GM21825 (cell line): ENCODE results near the gene NFIB.

Experiments used
- ATAC-seq: cut with Tn5 transposase; IDR thresholded peaks from one replicate; pipeline ENCODE4 v1.9.1; 2021; ENCODE audit warnings: mild to moderate bottlenecking, moderate library complexity; ENCODE audit not compliant: unreplicated experiment

Gene NFIB

DNA sequence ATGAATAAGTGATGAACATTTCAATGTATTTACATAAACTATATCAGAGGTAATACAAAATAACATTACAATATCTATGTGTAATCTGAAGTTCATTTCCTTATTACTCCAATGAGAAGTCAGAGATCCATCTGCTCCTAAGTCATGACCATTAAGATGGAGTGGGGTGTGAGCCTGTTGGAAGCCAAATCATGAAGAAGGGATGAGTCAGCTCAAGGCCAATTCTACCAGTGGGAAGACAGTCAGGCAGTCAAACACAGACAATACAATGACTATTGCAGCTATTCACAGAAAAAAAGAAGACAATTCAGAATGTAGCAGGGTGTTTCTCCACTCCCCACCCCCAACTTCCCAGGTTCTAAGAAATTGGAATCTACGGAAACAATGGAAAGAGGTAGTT, 155.0 kb downstream of the NFIB start:
- ATAC-seq: no peak

DNA sequence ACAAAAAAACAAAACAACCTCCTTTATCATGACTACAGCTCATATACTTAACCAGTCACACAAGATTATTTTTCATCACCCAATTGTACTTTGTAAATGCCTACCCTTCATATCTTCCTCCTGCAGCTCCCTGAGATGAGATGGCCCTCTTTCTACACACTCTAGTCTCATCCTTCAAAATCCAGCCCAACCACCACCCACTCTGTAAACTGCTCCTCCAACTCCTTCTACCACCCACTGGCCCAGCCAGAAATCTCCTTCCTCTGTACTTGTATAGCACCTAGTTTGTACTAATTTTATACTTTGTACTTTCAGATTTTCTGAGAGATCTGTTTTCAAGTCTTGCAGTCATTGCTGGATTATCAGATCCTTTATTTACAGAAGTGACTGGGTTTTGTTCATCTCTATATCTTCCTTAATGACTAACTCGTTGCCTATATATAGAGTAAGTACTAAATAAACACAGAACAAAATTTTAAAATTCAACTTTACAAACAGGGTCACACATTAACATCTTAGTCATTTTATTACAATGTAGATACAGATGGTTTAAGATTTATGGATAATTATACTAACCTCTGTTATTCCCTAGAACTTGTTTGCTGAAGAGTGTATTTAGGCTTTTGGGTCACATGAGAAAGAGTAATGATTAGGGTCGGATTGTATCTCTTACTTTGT, 155.7 kb downstream of the NFIB start:
- ATAC-seq: no peak

DNA sequence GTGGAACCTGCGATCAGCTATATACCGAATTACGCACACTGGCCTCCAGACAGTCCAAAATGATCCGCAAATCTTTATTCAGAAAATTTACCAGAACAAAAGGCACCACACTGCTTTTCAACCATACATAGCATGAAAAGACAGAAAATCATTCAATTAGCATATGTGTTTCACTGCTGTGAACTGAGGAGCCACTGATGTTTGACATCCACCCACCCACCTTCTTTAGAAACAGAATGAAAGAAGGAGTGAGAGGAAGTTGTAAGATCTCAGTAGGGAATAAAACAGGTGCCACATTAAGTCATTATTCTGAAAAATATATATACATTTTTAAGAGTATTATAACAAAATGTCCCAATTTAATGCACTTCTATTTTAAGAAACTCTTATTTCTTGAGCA, 156.8 kb downstream of the NFIB start:
- no peak for ATAC-seq

DNA sequence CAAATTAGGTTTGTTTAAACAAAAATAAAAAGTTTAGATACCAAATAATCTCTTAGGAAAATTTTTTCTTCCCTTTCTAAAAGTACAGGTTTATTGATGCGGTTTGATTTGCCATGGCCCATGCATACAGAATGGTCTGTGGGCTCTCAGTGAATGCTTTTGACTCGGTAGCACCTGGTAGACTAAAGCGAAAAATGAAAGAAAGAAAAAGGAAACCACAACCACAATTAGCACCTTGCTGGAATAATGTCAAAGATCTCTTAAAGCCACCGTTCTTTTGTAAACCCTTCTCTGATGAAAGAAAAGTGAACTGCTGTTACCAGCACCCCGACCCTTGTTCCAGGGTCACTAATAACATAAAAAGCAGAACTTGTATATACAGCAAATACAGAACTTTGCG, 157.9 kb downstream of the NFIB start:
- peak; percentile 96 for ATAC-seq

DNA sequence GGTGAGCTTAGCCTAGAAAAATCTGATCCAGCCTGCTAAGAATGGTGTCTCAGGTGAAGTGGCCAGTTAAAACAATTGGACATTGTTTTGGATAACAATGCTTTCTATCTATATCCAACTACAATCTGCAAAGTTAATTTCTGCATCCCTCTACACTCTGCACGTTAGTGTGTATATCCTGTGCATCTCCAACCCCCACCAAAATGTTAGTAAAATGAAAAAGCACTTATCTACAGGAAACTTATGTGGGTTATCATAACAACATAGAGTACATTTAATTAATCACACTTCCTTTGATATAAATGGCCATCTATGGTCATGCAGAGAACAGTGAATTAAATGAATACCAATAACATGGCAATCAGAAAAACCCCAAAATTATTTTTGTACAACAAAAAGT, 158.7 kb downstream of the NFIB start:
- ATAC-seq: no peak

DNA sequence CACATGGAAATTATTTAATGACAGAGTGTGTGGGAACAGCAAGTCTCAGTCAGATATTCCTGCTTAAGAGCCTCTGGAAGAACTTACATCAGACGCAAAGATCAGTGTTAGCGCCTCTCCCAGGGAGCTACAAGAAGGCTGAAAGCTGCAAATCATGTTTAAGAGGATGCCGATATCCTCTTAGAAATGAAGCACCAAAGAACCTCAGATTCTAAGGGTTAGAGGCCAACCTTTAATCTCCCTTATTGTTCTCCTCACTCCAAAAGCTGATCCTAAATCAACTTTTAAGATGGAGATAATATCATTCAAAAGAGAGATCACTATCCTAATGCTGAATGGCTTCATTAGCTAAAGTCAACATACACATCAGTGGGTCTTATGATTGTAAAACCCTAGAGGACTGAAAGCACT, 160.6 kb downstream of the NFIB start:
- ATAC-seq: no peak

DNA sequence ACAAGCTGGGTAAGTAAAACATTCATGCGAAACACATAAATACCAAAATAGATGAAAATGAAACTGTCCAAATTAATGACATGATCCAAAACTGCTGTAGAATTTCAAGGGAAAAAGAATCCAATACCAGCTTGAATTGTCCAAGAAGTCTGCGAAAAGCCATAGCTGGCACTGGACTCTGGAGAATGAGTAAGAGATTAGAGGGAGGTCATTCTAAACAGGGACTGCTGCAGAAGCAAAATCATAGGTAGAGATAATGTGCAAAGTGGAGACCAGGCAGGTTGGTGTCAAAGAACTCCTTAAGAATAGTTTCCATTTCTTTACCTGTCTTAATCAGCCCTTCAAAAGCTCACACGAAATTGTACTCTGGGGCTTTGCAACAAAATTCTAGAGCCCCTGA, 162.5 kb downstream of the NFIB start:
- no peak for ATAC-seq

DNA sequence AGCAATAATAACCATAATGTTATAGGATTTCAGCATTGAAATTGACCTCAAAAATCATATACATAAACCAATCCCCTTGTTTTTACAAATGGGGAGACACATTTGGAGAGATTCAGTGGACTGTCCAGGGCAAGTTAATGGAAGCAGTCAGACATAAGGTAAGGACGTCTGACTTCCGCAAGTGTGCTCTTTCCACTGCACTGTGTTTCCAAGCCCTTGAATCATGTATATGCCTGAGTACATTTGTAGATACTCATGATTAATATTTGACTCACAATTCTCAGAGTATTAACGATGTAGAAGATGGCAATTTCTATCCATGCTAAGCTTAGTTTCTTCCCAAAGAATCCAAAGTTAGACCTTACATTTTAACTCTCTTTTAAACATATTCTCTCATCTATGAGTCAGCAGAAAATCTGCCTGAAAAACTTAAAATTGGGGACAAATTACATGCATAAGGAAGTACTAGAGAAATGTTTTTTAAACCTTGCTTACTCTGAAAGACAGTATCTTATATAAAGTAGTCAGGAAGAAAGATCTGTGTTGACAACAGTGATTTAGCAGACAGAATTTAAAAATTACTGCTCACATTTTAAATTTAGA, 165.3 kb downstream of the NFIB start:
- ATAC-seq: no peak

DNA sequence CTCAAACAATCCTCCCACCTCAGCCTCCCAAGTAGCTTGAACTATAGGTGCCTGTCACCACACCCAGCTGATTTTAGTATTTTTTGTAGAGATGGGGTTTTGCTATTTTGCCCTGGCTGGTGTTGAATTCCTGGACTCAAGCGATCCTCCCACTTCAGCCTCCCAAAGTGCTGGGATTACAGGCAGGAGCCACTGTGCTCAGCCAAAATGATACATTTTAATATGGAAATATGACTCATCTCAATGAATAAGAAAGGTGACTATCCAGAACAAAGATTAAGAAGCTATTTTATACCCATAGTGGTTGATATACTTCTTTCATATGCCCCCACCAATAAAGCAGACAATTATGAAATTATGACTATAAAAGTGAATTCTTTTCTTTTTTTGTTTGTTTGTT, 166.2 kb downstream of the NFIB start:
- no peak for ATAC-seq

DNA sequence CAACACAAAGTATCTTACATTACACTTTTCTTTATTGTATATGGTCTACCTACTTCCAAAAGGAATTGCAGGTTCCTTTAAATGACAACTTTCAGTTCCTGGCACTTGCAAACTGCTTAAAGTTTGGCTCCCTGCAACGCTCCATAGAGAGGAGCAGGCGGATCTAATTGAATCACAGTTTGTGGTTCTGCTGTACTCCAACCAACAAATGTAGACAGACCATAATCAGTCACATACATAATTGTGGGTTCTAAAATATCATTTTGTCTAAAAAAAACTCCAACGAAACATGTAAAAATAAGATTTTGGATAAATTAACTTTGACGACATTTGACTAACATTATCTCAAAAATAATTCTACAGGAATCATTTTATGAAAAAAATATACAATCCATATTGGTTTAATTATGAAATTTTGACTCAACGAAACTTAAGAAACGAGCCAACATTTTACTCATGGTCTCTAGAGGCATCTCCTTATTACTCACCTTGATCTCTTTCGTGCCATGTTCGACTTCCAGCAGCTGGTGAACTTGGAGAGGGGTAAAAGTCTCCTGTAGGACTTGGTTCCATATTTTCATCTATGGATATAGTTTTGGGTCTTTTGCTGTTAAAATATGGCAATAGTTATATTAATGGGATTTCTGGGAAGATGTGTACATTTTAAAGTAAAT, 167.6 kb downstream of the NFIB start:
- no peak for ATAC-seq

DNA sequence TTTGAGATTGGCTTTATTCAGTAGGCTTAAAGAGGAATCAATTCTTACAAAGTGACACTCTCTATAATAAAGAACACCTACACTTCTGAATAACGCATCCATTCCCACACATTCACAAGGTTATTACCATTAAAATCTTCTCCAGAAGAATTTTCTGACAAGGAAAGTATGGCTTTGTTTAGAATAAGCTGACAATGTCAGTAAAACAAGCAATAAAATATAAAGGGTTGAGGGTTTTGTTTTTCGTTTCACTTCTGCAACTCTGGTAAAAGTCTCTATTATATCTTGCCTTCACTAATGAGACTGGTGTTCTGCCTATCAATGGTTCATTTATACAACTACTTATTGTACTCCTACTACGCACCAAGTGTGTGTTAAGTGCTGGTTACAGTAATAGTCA, 169.7 kb downstream of the NFIB start:
- ATAC-seq: no peak

DNA sequence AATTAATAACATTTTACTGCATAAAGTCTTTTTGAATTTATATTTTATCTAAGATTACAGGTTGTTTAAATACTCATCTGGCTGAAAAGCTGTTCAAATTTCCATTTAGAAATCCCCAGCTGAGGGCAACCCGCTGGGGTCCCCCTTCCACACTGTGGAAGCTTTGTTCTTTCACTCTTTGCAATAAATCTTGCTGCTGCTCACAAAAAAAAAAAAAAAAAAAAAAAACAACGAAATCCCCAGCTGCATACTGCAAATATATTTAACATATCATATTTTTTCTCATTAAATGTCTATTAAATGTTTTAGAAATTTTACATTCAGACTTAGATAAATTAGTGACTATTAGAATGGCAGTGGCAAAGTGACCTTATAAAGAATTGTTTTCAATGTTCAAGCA, 172.2 kb downstream of the NFIB start:
- ATAC-seq: no peak

DNA sequence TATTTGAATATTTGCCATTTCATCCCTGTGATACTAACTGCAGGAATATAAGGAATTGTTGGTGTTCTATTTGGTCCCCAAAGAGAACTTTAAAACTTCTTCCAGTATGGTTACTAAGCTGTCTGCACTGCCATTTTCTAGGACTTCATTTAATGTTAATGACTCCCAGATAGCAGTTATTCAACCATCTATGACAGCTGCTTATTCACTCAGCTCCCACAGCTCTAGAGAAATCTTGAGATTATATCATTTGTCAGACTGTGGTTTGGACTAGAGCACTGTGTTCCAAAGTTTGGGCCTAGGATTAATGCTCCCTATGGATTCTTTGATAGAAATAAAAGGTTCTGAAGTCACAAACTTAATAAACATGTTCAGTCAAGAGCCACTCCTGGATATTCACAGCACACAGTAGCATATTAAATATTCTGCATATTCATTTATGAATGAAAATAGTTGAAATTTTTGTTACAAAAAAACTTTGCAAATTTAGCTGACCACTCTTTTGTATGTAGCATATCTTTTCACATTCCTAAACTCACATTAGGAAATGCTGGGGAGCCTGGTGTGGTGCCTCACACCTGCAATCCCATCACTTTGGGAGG, 173.7 kb downstream of the NFIB start:
- no peak for ATAC-seq

DNA sequence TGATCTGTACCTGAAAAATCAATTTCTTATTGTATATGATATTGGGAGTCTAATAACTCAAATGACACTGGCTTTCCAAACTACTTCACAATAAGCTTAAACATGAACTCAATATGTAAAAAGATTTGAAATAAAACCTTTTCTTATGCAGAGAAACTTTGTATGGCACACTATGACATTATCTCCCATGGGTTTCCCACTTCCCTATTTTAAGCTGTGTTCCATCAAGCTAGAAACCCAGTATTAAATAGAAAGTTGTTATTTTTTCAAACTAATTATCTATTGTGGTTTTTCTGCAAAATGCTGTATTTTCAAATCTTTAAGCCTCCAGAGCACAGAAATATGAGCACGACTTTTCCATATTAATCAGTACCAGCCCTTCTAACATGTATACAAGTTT, 174.7 kb downstream of the NFIB start:
- no peak for ATAC-seq

DNA sequence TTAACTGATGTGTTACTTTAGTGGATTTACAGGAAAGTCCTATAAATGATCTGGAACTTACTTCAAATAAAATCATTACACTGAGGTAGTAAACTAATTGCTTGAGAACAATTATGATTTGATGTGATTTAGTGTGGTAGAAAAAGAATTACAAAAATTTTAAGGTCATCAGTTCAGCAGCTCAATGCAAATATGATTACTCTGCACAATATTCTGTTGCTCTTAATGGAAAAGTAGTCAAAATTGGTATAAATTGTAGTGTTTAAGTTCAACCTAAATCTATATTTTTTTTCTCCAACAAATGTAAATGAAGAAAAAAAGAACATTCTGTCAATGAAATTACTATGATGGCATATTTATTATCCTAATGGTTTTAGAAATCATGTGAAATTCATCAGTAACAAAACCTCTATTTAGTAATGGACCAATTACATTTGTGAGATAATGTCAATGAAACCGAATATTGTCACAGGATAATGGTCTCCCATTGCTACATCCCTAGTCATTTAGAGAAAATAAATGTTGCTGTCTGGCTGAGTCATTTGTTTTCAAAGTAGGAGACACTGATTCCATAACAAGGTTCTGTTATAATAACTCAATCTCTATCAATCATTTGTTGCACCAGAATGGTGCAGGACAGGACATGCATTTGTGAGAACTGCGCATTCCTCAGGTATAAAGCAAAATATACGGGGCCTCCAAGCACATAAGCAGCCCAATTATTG, 177.1 kb downstream of the NFIB start:
- ATAC-seq: no peak

DNA sequence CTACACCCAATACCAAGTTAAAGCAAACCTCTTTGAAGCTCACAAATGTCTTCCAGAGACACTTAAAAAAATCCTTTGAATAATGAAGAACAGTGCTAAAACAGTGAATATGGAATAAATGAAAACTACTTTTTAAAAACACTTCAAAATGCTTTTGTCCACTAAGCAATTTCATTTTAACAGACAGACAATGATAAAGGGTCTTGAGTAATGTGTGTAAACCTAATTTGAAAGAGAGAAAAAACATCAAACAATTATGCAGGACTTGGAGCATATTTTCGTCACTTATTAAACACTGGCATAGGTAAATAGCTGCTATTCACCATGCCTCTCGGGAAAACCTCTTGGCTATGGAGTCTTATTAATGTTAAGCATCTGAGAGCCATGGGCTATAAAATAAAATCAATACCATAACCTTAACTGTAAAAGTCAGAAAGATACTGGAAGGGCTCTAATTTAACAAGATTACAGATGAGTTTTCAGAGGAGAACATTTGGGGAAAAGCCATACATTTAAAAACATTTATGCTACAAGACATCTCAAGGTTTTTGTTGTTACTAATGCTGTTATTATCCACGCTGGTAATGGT, 177.8 kb downstream of the NFIB start:
- no peak for ATAC-seq

DNA sequence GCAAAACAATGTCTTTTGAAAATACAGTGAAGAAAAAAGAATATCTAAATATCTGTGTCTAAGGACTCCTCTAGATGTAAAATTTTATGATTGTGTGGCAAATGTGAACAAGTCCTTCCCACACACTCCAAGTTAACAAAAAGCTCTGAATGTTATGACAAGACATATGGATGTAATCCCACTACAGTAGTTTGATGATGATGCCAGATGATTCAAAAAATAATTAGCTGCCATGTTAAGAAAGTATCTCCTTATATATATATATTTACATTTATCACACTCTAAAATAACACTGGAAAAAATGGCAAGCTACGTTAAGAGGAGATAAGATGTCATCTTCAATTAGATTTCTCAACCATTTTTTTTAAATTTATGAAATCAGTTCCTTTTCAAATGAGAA, 178.5 kb downstream of the NFIB start:
- ATAC-seq: no peak

DNA sequence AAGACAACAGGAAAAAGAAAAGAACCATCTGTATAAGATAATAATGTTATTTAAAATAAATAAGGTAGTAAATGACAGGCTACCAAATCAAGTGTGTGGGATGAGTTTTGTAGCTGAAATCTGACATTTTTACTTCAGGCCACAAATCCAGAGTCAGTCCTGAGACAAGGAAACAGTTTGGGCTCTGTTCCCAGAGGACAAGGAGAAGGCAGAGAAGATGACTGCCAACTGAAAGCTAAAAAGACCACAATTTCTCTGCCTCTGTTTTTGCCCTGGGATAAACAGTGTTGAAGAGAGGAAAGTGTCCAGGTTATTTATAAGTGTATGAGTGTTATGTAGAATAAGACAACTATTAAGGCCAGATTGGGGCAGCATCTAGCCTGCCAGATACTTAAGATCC, 180.5 kb downstream of the NFIB start:
- ATAC-seq: no peak

DNA sequence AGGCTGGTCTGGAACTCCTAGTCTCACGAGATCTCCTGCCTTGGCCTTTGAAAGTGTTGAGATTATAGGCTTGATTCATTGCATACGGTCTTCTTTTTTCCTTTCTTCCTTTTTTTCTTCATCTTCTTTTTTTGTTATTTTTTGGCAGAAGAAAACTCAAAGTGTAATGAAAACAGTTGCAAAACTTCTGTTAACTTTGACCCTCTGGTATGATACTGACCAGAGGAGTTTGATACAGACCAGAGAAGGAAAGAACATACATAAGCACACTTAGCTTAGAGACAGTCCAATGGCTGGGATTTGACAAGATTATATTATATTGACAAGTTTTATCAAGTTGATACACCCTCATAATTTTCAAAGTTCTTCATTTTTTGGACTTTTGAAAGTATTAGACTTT, 181.2 kb downstream of the NFIB start:
- ATAC-seq: no peak

DNA sequence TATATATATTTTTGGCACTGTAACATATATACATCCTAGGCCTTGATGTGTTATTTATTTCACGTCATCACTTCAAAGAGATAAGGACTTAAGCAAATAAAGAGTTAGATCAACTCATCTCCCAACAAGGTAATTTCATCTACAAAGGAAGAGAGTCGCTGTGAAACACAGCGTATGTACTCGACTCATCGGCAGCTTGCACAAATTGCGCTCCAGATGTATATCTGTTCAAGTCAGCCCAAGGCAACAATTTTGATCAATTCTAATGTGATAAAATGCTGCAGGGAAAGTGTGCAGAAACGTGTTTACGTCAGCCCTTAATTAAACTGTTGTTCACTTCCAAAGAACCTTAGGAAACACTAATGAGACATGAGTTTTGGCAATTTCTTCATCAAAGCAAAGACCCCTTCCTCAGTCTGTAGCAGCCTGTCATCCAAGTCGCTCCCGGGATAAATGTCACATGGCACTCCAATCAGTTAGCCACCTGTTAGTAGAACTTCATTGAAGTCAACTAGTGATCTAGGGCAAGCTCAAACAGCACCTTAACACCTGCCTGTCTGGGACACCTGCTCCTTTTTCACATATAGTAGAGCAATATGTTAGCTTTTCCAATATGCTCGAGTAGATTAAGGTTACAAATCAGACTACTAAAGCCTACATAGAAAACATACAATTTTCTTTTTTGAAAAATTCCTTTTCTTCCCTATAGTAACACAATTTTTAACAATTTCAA, 182.4 kb downstream of the NFIB start:
- ATAC-seq: no peak
